GM18499 (cell line): Measurements from ENCODE around the gene DLAT.
"Not testable (repeated sequence)": the region's sequence is repeated elsewhere in the genome, so short reads cannot be mapped to it uniquely, and the experiment has no call there.

Source experiments
- ATAC-seq: cut with Tn5 transposase; IDR thresholded peaks from one replicate; pipeline ENCODE4 v1.9.1; 2021; ENCODE audit warnings: moderate number of reproducible peaks; ENCODE audit not compliant: insufficient read depth, unreplicated experiment

Gene DLAT

DNA sequence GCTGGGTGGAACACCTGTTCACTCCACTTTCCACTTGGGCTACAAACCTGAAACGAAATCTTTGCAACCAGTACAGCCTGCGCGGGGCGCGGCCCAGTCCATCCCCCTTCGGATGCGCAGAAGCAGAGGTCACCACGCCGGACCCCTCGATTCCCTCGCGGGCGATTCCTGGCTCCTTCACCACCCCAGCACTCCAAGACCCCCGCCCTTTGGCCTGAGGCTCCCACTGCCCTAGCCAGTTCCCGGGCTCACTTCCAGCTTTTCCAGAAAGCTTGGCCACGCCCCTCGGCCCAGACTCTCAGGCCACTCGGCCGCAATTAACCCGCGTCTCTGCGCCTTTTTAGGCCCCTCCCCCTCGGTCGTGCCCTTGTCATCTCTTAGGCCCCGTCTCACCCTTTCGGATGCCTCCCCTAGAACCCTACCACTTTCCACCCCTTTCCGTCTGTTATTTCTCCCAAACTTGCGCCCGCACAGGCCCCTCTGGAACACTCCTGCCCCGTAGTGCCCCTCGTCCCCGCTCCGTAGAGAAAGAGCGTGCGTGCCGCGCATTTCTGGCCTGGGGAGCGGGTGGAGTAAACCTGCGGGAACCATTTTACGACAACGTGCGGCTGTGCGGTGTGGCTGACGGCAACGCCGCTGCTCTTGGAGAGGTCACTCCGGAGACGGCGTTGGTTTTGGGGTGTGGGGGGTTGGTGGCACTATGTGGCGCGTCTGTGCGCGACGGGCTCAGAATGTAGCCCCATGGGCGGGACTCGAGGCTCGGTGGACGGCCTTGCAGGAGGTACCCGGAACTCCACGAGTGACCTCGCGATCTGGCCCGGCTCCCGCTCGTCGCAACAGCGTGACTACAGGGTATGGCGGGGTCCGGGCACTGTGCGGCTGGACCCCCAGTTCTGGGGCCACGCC is at the start of gene DLAT:
TSS of gene DLAT (plus strand) at position 636 of the 906 bp plus-strand sequence. CDS start at position 701, 65 bp downstream.
- peak; percentile 69 for ATAC-seq

- no peak for ATAC-seq
These were observed 49.0 kb upstream of the DLAT start for GRCh38 chr11:111976119-111976766.

DNA sequence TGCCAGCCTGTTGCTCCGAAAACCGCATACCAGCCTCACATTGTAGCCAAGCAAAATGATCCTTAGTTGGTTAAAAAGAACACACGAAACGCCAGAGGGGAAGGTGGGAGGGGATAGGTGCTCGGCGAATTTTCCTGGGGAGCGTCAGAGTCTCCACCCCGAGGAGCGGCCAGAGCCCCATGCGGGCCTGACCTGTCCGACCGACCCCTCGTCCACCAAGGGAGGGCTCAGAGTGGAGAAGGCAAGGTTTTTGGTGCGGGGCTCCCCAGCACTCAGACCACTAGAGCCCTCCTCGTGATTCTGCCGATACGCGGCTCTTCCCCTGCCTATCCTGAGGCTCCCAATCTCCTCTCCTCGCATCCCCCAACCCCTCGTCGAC is 48.5 kb upstream of the DLAT start:
- ATAC-seq: no peak

DNA sequence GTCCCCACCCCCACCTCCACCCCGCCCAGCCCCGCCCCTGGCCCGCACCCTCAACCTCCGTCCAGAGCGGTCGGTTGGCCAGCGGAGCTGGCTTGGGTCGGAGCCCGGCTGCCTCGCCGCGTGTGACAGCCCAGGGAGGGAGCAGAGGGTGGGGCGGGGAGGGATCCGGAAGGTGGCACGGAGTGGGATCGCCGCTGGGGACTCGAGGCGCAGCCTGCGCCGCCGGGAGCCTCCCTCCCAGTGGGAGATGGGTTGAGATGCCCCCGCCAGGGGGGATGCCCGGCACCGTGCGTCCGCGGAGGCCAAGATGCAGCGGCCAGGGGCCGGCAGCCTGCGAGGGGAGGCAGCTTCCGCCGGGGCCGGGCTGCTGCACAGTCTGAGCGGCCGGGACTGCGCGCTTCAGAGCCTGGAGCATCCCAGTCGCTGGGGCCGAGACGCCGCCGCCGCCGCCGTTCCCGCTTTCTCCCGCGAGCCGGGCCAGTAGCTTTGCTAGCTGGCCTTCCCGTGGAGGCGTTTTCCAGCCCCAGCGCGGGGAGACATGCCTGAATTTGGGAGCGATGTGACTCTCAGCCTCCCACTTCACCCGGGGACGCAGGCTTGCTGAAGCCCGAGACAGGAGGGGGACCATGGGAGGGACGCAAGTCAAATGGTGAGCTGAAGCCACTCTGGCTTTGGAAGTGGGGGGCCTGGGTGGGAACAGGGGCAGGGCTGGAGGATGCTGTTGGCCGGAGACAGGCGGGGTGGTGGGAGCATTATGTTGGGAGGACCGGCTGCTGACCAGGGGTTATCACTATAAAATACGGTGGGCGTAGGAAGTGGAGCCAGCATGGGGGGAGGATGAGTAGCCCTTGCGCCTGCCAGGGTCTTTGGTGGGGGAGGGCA is 47.8 kb upstream of the DLAT start:
- no peak for ATAC-seq

GRCh38 chr11:111978028-111978771 is 47.0 kb upstream of the DLAT start:
- no peak for ATAC-seq

GRCh38 chr11:111980062-111980461 is 45.1 kb upstream of the DLAT start:
- ATAC-seq: no peak

- ATAC-seq: no peak
These were observed 43.9 kb upstream of the DLAT start for GRCh38 chr11:111981270-111981669.

- ATAC-seq: no peak
These were observed 43.2 kb upstream of the DLAT start for GRCh38 chr11:111982019-111982464.

DNA sequence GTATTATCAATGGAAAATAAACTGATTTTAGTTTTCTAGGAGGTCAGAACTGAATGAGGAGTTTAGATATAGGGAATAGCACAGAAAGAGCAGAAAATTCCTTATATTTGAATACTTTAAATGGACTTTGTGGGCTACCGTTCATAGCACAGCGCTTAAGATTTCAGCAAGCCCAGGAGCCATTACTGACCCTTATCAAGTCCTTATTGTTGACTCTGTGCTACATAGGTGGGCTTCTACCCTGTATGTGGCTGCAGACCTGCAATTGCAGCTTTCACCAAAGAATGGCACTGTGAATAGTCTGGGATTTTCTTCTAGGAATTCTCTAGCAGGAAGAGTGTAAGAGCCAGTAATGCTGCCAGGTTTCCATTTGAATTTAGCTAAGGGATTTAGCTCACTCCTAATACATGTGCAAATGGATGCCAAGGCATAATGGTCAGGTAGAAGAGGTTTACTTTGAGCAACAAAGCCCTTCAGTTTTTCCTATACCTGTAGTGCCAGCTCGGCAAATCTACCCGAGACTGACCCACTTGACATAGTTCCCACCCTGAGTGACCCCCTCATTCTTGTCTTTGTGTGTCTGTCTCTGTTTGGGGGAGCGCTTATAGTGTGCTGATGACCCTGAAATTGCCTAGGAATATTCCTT is 42.5 kb upstream of the DLAT start:
- ATAC-seq: no peak

- ATAC-seq: no peak
These were observed 41.8 kb upstream of the DLAT start for GRCh38 chr11:111983187-111983986.

DNA sequence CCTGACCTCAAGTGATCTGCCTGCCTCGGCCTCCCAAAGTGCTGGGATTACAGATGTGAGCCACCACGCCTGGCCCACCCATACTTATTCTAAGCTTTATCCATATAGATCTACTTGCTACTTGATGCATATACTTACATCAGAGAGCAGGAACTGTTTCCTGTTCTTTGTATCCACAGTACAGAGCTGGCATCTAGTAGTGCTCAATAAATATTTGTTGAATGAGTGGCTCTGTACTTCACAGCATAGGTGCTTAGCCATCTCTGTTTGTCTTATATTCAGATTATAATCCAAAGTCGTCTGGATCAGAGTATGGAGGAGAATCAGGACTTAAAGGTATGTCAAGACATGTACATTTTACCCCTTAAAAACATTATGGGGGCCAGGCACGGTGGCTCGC is 38.6 kb upstream of the DLAT start:
- ATAC-seq: no peak

- no peak for ATAC-seq
These were observed 34.8 kb upstream of the DLAT start for GRCh38 chr11:111990381-111990780.

- ATAC-seq: no peak
These were observed 32.9 kb upstream of the DLAT start for GRCh38 chr11:111992206-111992855.

DNA sequence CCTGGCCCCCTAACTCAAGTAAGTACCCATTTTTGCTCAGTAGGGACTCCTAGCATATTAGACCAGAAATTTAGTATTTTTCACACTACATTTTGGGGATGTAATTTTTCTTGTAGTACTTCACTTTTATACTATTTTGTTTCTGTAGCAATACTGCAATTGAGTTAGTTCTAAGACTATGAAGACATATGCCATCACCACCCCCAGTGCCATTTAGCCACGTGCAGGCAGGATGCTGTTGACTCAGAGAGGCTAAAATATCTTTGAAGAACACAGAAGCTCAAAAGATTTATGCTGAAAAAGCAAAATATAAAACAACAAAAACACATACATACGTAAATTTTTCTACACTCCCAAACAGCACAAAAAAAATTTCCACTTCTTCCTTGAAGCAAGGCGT is 29.1 kb upstream of the DLAT start:
- no peak for ATAC-seq

- ATAC-seq: not testable (repeated sequence)
These were observed 28.5 kb upstream of the DLAT start for GRCh38 chr11:111996669-111997068.

GRCh38 chr11:111999111-111999510 is 26.1 kb upstream of the DLAT start:
- no peak for ATAC-seq

GRCh38 chr11:112000703-112001102 is 24.5 kb upstream of the DLAT start:
- no peak for ATAC-seq
